CD4-positive, alpha-beta T cell treated with Interleukin-21 for 1 hour (primary cell): ENCODE measurements around the gene HELZ2.

ENCODE experiments used
- DNase-seq: peaks from one replicate; pipeline ENCODE4 v3.0.0-alpha.2; 2020

The HELZ2 gene

GRCh38 chr20:63536241-63536977 lies 37.6 kb downstream of the HELZ2 start:
- no peak for DNase-seq

- DNase-seq, result no peak
Measured at GRCh38 chr20:63534831-63535651, 39.0 kb downstream of the HELZ2 start.

DNA sequence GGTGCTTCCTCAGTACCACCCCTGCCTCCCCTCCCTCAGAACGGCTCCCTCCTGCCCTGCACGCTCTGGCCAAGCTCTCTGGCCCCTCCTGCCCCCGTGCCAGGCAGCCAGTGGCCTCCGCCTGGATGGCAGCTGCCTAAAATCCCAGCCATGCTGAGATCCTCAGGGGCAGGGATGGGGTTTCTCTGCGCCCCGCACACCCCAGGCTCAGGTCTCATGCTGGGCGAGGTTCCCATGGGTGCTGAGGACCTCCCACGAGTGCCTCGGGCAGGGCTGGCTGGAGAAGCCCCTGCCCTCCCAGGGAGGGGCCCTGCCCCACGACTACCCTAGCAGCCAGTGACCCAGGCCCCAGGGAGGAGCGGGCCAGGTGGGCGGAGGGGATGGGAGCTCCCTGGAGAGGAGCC lies 39.6 kb downstream of the HELZ2 start:
- no peak for DNase-seq

DNA sequence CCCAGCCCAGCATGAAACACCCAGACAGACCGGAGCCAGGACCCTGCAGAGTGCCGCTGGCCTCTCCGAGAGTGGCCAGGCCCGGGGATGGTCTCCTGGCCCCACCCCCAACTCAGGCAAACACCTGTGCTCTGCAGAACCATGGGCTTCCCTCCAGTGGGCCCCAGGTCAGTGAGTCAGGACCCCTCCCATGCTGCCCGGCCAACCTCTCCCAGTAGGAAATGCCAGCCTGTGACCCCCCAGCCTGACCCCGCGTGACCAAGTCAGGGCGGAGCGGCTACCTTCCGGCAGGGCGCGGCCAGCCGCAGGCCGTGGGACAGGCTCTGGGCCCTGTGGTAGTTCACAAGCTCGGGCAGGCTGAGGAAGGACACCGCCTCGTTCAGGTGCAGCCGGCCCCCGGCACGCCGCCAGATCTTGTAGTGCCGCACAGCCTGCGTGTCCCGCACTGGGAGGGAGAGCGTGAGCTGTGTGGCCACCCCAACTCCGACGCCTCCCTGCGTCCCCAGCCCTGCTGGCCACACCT lies 40.1 kb downstream of the HELZ2 start:
- DNase-seq, result no peak

DNA sequence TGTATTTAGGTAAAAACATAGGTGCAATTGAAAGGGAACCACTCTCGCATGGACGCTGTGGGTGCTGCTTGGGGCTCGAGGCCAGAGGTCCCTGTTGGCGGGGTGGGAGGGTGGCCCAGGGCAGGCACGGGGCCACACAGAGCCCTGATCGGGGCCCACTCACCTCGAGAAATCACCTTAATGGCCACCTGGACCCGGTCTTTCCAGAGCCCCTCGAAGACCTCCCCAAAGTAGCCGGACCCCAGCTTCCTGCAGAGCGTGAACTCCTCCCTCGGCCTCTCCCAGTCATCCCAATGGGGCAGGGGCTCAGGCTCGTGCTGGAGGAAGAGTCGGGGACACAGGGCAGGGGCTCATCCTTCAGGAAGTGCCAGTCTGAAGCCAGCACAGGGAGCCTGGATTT lies 40.7 kb downstream of the HELZ2 start:
- DNase-seq, result no peak

DNA sequence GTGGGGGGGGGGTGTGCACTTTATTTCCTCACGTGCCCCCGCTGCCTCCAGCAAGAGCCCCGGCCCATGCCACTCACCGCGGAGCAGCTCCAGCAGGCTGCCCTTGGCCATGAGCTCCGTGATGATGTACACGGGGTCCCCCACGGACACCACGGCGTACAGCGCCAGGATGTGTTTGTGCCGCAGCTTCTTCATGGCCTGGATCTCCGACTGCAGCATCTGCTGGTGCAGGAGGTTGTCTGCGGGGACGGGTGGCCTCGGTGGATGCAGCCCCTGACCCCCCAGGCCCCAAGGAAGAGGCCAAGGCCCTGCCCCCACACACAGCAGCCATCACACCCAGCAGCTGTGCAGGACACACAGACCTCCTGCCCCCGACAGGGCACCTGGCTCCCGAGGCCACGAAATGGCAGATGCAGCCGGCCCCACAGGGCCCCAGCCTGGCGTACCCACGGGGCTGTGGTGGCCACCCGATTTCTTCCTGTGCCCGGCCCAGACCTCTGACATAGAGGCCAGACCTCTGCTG lies 41.5 kb downstream of the HELZ2 start:
- no peak for DNase-seq

- no peak for DNase-seq
Measured at GRCh38 chr20:63531686-63532448, 42.2 kb downstream of the HELZ2 start.

GRCh38 chr20:63530788-63531160 lies 43.3 kb downstream of the HELZ2 start:
- no peak for DNase-seq

GRCh38 chr20:63529861-63530787 lies 43.9 kb downstream of the HELZ2 start:
- no peak for DNase-seq

- DNase-seq, result no peak
Measured at GRCh38 chr20:63529180-63529860, 44.7 kb downstream of the HELZ2 start.

- no peak for DNase-seq
Measured at GRCh38 chr20:63527184-63527583, 46.9 kb downstream of the HELZ2 start.

DNA sequence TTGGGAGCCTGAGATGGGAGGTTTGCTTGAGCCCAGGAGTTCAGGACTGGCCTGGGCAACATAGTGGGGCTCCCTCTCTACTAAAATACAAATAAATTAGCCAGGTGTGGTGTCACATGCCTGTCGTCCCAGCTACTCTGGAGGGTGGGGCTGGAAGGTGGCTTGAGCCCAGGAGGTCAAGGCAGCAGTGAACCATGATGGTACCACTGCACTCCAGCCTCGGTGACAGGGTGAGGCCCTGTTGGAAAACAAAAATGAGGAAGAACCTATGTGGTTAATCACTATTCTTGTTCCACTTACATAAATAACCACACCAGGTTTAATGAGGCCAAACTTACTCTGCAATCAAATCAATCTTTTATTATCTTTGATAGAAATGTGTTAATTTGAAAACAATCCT lies 48.1 kb downstream of the HELZ2 start:
- DNase-seq, result no peak

GRCh38 chr20:63525185-63525584 lies 48.9 kb downstream of the HELZ2 start:
- no peak for DNase-seq
